Heart left ventricle (tissue), 13 donors: Measurements from ENCODE around the gene COL17A1.

Experiments used
- CTCF ChIP-seq, 12 donors: fragments of 200-600 bp; sonication (generic) in 4 of 12; IDR thresholded peaks; one replicate each; pipeline versions ENCODE4 v1.5.0 to v1.8.0; 2018 to 2022; ENCODE audit warnings: antibody characterized with exemption in 12 of 12, mild to moderate bottlenecking in 5 of 12
- POLR2A ChIP-seq, 2 donors: fragments of 450-650 bp; IDR thresholded peaks; one replicate each; pipeline ENCODE4 v1.6.1; 2017; ENCODE audit warnings: antibody characterized with exemption in 2 of 2, mild to moderate bottlenecking in 2 of 2, moderate library complexity in 2 of 2
- donor health status: ischemic (EF 13 %, LVEDD 7.1; RV severe dilation, severe dysfunction).
- donor health status: DM: no; HTN: yes; CAD: no.
- donor health status: DM: no; HTN: no; CAD: no.
- donor health status: ischemic (EF 25% LVEDD 6.9; RV normal size, moderate dysfunction).
- donor health status: ischemic (EF 25% LVEDD 5.7; RV mildly dilated, moderate dysfunction).
- donor health status: ischemic (EF 35%, LVEDD 5.7; RV mildly dilated, moderate dysfunction).
- donor health status: nonischemic (EF 11% LVEDD 7.7; RV severe dilation, severe dysfunction).
- donor health status: DM: yes; HTN: yes; CAD: no.
- donor health status: PGD.
- donor health status: ischemic (EF 29% LVEDD 5.4; RV normal size, mild dysfunction).
- donor health status: nonischemic (EF 23%, LVEDD 6.1; RV moderate dilation, normal function).

GRCh38 chr10:104046651-104047050 is 39.0 kb downstream of the COL17A1 start:
- TF ChIP-seq POLR2A (IDR thresholded peaks at IDR 0.05) (no peak), CTCF (IDR thresholded peaks at IDR 0.05) (no peak)
